ENCODE data around the gene AMDHD2. TPM values are rescaled to one million over a fixed set of nuclear protein-coding genes. Genes with fewer than 3 reads are reported as not detected.

AMDHD2 gene
- total RNA-seq, 2 experiments from 2014 or later = 20.9 to 31.6 TPM

DNA sequence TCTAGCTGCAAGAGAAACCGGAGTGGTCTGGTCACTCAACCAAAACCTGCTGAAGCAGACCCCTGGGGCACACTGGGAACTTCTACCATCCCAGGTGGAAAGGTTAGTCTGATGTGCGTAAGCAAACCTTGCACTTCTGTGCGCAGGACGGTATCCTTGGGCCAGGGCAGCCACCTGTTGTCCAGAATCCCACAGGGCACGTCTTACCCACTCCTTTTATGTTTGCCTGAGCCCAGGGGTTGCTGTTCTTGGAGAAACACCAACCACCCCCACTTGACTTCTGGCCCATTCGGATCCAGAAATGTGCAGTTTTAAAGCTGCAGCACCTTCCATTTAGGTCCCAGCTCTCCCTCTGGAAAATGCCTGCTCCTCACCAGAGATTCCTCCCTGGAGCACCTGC, 26.6 kb upstream of the AMDHD2 start:
- Mint-ChIP-seq H3K27me3 (no peaks in the 10 kb centered on the region), H3K9me3 (ENCODE audit: low read depth) (no peaks in the 10 kb centered on the region), H3K4me3 (no peak overlapping the region), H3K27ac (no peak overlapping the region), H3K4me1 (no peaks in the 10 kb centered on the region), H3K36me3 (ENCODE audit: low read depth) (no peaks in the 10 kb centered on the region)
- intact Hi-C loops (cut with DNase I, micrococcal nuclease) = no loop called here
- POLR2A ChIA-PET = no interaction called here
- CTCF ChIA-PET = interaction anchor here (0.6 kb wide), 1 partner anchor 299 kb away, joined by 3 read pairs; no protein-coding TSS in a partner anchor
- ATAC-seq (no peak), DNase-seq (no peak)

DNA sequence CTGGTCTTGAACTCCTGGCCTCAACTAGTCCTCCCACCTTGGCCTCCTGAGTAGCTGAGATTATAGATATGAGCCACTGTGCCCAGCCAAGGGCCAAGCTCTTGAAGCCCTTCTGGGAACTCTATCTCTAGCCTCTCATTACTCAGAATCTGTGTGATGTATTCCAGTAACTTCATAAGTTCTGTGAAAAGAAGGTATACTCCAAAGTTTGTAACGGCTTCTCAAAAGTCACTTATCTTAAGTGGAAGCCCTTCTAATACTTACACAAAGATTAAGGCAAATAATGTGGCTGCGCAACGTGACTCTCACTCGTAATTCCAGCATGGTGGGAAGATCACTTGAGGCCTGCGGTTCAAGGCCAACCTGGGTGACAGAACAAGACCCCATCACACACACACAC, 25.6 kb upstream of the AMDHD2 start:
- Mint-ChIP-seq H3K4me1 (no peaks in the 10 kb centered on the region), H3K36me3 (ENCODE audit: low read depth) (no peaks in the 10 kb centered on the region), H3K9me3 (ENCODE audit: low read depth) (no peaks in the 10 kb centered on the region), H3K27me3 (no peaks in the 10 kb centered on the region), H3K4me3 (no peak overlapping the region), H3K27ac (no peak overlapping the region)
- intact Hi-C loops (cut with DNase I, micrococcal nuclease) = no loop called here
- ChIA-PET POLR2A (no interaction called here), CTCF (no interaction called here)
- ATAC-seq (no peak), DNase-seq (no peak)

- POLR2A ChIA-PET = no interaction called here
Observed at GRCh38 chr16:2495041-2495440, 25.1 kb upstream of the AMDHD2 start.

GRCh38 chr16:2496223-2497115, 23.7 kb upstream of the AMDHD2 start:
- Mint-ChIP-seq H3K9me3 (ENCODE audit: low read depth) (no peaks in the 10 kb centered on the region), H3K36me3 (ENCODE audit: low read depth) (no peaks in the 10 kb centered on the region), H3K4me1 (no peaks in the 10 kb centered on the region), H3K27ac (no peak overlapping the region), H3K4me3 (no peak overlapping the region), H3K27me3 (no peaks in the 10 kb centered on the region)
- DNase-seq = no peak
- intact Hi-C loops (cut with DNase I, micrococcal nuclease) = no loop called here
- ChIA-PET POLR2A (interaction anchor here (0.6 kb wide), 1 partner anchor 166 kb away, joined by 3 read pairs; no protein-coding TSS in a partner anchor), CTCF (interaction anchor here (0.6 kb wide), 1 partner anchor 18 kb away, joined by 3 read pairs; no protein-coding TSS in a partner anchor)
- no peak for ATAC-seq

More at GRCh38 chr16:2495041-2495440, 25.1 kb upstream of the AMDHD2 start:
- Mint-ChIP-seq H3K36me3 (ENCODE audit: low read depth) (no peaks in the 10 kb centered on the region), H3K27ac (no peak overlapping the region), H3K4me3 (no peak overlapping the region), H3K4me1 (no peaks in the 10 kb centered on the region), H3K9me3 (ENCODE audit: low read depth) (no peaks in the 10 kb centered on the region), H3K27me3 (no peaks in the 10 kb centered on the region)
- ATAC-seq = no peak
- intact Hi-C loops (cut with DNase I, micrococcal nuclease) = no loop called here
- CTCF ChIA-PET = no interaction called here
- no peak for DNase-seq

GRCh38 chr16:2497116-2497630, 23.0 kb upstream of the AMDHD2 start:
- Mint-ChIP-seq H3K27me3 (no peaks in the 10 kb centered on the region), H3K36me3 (ENCODE audit: low read depth) (no peaks in the 10 kb centered on the region), H3K27ac (no peak overlapping the region), H3K4me3 (no peak overlapping the region), H3K9me3 (ENCODE audit: low read depth) (no peaks in the 10 kb centered on the region), H3K4me1 (no peaks in the 10 kb centered on the region)
- DNase-seq (no peak), ATAC-seq (no peak)
- ChIA-PET POLR2A (interaction anchor here (0.6 kb wide), 1 partner anchor 166 kb away, joined by 3 read pairs; no protein-coding TSS in a partner anchor), CTCF (no interaction called here)
- intact Hi-C loops (cut with DNase I, micrococcal nuclease) = no loop called here

- DNase-seq (no peak), ATAC-seq (no peak)
- ChIA-PET POLR2A (interaction anchor here (0.6 kb wide), 1 partner anchor 49 kb away, joined by 3 read pairs; no protein-coding TSS in a partner anchor), CTCF (no interaction called here)
- intact Hi-C loops (cut with DNase I, micrococcal nuclease) = no loop called here
- Mint-ChIP-seq H3K9me3 (ENCODE audit: low read depth) (no peaks in the 10 kb centered on the region), H3K36me3 (ENCODE audit: low read depth) (no peaks in the 10 kb centered on the region), H3K4me1 (no peaks in the 10 kb centered on the region), H3K27me3 (no peaks in the 10 kb centered on the region), H3K27ac (no peak overlapping the region), H3K4me3 (no peak overlapping the region)
Observed at GRCh38 chr16:2497695-2498484, 22.3 kb upstream of the AMDHD2 start.

DNA sequence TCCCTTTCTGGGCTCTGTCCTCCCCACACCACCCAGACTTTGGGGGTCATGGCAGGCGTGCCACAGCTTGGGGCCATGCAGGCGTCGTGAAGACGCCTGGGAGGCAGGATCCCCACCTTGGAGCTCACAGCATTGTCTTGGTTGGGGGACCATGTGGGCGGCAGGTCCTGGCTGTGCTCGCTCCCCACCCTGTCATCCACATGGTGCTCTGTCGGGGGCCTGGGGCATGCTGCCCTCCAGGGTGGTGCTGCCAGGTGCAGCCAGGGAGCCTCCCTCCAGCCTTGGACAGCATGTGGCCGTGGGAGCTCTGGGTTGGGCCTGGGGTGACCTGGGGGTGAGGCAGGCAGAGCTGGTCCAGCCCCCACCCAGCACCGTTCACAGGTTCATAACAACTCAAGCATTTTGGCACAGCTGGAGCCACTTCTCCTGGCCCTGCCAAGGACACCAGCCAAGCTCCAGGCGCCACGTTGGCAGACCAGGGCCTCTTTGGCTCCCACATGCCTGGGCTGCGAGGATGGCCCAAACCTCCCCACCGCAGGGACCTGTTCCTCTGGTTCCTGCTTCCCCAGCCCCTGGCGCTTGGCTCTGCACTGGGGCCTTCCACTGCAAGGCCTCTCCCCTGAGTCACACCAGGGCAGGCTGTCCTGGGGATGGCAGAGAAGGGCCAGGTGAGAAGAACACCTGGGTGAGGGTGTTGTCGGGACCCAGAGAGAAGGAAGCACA, 21.5 kb upstream of the AMDHD2 start:
- Mint-ChIP-seq H3K27me3 (no peaks in the 10 kb centered on the region), H3K27ac (no peak overlapping the region), H3K4me1 (no peaks in the 10 kb centered on the region), H3K9me3 (ENCODE audit: low read depth) (no peaks in the 10 kb centered on the region), H3K36me3 (ENCODE audit: low read depth) (no peaks in the 10 kb centered on the region), H3K4me3 (no peak overlapping the region)
- POLR2A ChIA-PET = interaction anchor here (0.6 kb wide), 1 partner anchor 48 kb away, joined by 3 read pairs; no protein-coding TSS in a partner anchor
- intact Hi-C loops (cut with DNase I, micrococcal nuclease) = no loop called here
- DNase-seq (no peak), ATAC-seq (no peak)
- CTCF ChIA-PET = no interaction called here

GRCh38 chr16:2499454-2499853, 20.7 kb upstream of the AMDHD2 start:
- no peaks in the 10 kb centered on the region for H3K9me3 Mint-ChIP-seq (ENCODE audit: low read depth)
- no peak for ATAC-seq
- intact Hi-C loops (cut with DNase I, micrococcal nuclease) = no loop called here
- ChIA-PET POLR2A (no interaction called here), CTCF (interaction anchor here (0.9 kb wide), 1 partner anchor 13 kb away, joined by 4 read pairs; no protein-coding TSS in a partner anchor)
- H3K4me3 Mint-ChIP-seq = no peak overlapping the region
- no peak overlapping the region for H3K27ac Mint-ChIP-seq
- H3K4me1 Mint-ChIP-seq = no peaks in the 10 kb centered on the region
- DNase-seq = no peak
- no peaks in the 10 kb centered on the region for H3K27me3 Mint-ChIP-seq
- H3K36me3 Mint-ChIP-seq (ENCODE audit: low read depth) = no peaks in the 10 kb centered on the region

GRCh38 chr16:2499890-2500429, 20.2 kb upstream of the AMDHD2 start:
- Mint-ChIP-seq H3K27me3 (no peaks in the 10 kb centered on the region), H3K27ac (no peak overlapping the region), H3K4me1 (no peaks in the 10 kb centered on the region), H3K9me3 (ENCODE audit: low read depth) (no peaks in the 10 kb centered on the region), H3K4me3 (no peak overlapping the region), H3K36me3 (ENCODE audit: low read depth) (no peaks in the 10 kb centered on the region)
- intact Hi-C loops (cut with DNase I, micrococcal nuclease) = loop anchor here (2.0 to 5.0 kb wide), 4 partner anchors 38 to 203 kb away; partner anchors contain the start of genes ABCA3 (in 1 of the 2), CCNF (in 1 of the 2) and TEDC2 (in 1 of the 2)
- ATAC-seq = no peak
- ChIA-PET CTCF (interaction anchor here (0.8 to 2.0 kb wide), 3 partner anchors 13 to 89 kb away, joined by 4 to 11 read pairs (median 4); partner anchors contain the start of gene AMDHD2), POLR2A (no interaction called here)
- DNase-seq = no peak

GRCh38 chr16:2500430-2500917, 19.7 kb upstream of the AMDHD2 start:
- DNase-seq (no peak), ATAC-seq (no peak)
- H3K4me1 Mint-ChIP-seq = no peaks in the 10 kb centered on the region
- no peaks in the 10 kb centered on the region for H3K36me3 Mint-ChIP-seq (ENCODE audit: low read depth)
- no peaks in the 10 kb centered on the region for H3K27me3 Mint-ChIP-seq
- ChIA-PET POLR2A (no interaction called here), CTCF (interaction anchor here (0.6 to 2.0 kb wide), 7 partner anchors 12 to 168 kb away, joined by 3 to 11 read pairs (median 4); partner anchors contain the start of gene AMDHD2)
- intact Hi-C loops (cut with DNase I, micrococcal nuclease) = loop anchor here (2.0 to 5.0 kb wide), 4 partner anchors 38 to 204 kb away; partner anchors contain the start of genes ABCA3 (in 1 of the 2), CCNF (in 1 of the 2) and TEDC2 (in 1 of the 2)
- H3K9me3 Mint-ChIP-seq (ENCODE audit: low read depth) = no peaks in the 10 kb centered on the region
- H3K4me3 Mint-ChIP-seq = no peak overlapping the region
- H3K27ac Mint-ChIP-seq = no peak overlapping the region
